ENCODE data around the gene MUSK.
A peak's percentile ranks its signal among the peaks of the same experiment; 100 is the strongest.
"Not testable (repeated sequence)": the region's sequence is repeated elsewhere in the genome, so short reads cannot be mapped to it uniquely, and the experiment has no call there.

Gene MUSK

GRCh38 chr9:110763568-110763967, 95.0 kb downstream of the MUSK start:
- no peak for DNase-seq (ENCODE audit: low spot score)

- no peak for DNase-seq (ENCODE audit: low spot score)
Observed at GRCh38 chr9:110764006-110764405, 95.4 kb downstream of the MUSK start.

GRCh38 chr9:110765926-110766325, 97.3 kb downstream of the MUSK start:
- no peak for DNase-seq (ENCODE audit: low spot score)

GRCh38 chr9:110767559-110768063, 99.0 kb downstream of the MUSK start:
- DNase-seq (ENCODE audit: low spot score), result peak; percentile 60

- no peak for DNase-seq (ENCODE audit: low spot score)
Observed at GRCh38 chr9:110768886-110769285, 100.3 kb downstream of the MUSK start.

GRCh38 chr9:110769667-110770066, 101.1 kb downstream of the MUSK start:
- DNase-seq (ENCODE audit: low spot score), result no peak

GRCh38 chr9:110775724-110776123, 107.1 kb downstream of the MUSK start:
- DNase-seq (ENCODE audit: low spot score), result no peak

- no peak for DNase-seq (ENCODE audit: low spot score)
Observed at GRCh38 chr9:110776221-110776620, 107.6 kb downstream of the MUSK start.

- DNase-seq (ENCODE audit: low spot score), result no peak
Observed at GRCh38 chr9:110777196-110777875, 108.7 kb downstream of the MUSK start.

GRCh38 chr9:110777876-110778215, 109.3 kb downstream of the MUSK start:
- DNase-seq (ENCODE audit: low spot score), result no peak

GRCh38 chr9:110782701-110783100, 114.1 kb downstream of the MUSK start:
- no peak for DNase-seq (ENCODE audit: low spot score)

- no peak for DNase-seq (ENCODE audit: low spot score)
Observed at GRCh38 chr9:110784309-110784708, 115.7 kb downstream of the MUSK start.

GRCh38 chr9:110785166-110785565, 116.6 kb downstream of the MUSK start:
- DNase-seq (ENCODE audit: low spot score), result no peak

GRCh38 chr9:110788396-110788795, 119.8 kb downstream of the MUSK start:
- not testable (repeated sequence) for DNase-seq (ENCODE audit: low spot score)

GRCh38 chr9:110788871-110789270, 120.3 kb downstream of the MUSK start:
- DNase-seq (ENCODE audit: low spot score), result no peak

GRCh38 chr9:110797611-110798010, 129.0 kb downstream of the MUSK start:
- DNase-seq (ENCODE audit: low spot score), result no peak

GRCh38 chr9:110799396-110799795, 130.8 kb downstream of the MUSK start:
- no peak for DNase-seq (ENCODE audit: low spot score)

- no peak for DNase-seq (ENCODE audit: low spot score)
Observed at GRCh38 chr9:110801426-110801825, 132.8 kb downstream of the MUSK start.

- DNase-seq (ENCODE audit: low spot score), result peak; percentile 27
Observed at GRCh38 chr9:110802416-110803035, 133.9 kb downstream of the MUSK start.

- DNase-seq (ENCODE audit: low spot score), result no peak
Observed at GRCh38 chr9:110807956-110808598, 139.5 kb downstream of the MUSK start.

- no peak for DNase-seq (ENCODE audit: low spot score)
Observed at GRCh38 chr9:110808599-110808980, 140.0 kb downstream of the MUSK start.

- DNase-seq (ENCODE audit: low spot score), result no peak
Observed at GRCh38 chr9:110809038-110809595, 140.5 kb downstream of the MUSK start.

Measured in Ammon's horn (tissue), 1 donor.